BLaER1 (cell line): ENCODE results near the gene RHOT2.

Experiments used
- H3K27ac ChIP-seq: shearing (Covaris generic); formaldehyde crosslinking; 2 replicates; pipeline ENCODE4 v1.8.1; 2022
- H3K27me3 ChIP-seq: shearing (Covaris generic); formaldehyde crosslinking; 2 replicates; pipeline ENCODE4 v1.8.1; 2022
- H3K36me3 ChIP-seq: shearing (Covaris generic); formaldehyde crosslinking; 2 replicates; pipeline ENCODE4 v1.8.1; 2022
- H3K4me1 ChIP-seq: shearing (Covaris generic); formaldehyde crosslinking; 2 replicates; pipeline ENCODE4 v1.8.1; 2022
- H3K4me2 ChIP-seq: shearing (Covaris generic); formaldehyde crosslinking; 2 replicates; pipeline ENCODE4 v1.8.1; 2022
- H3K4me3 ChIP-seq: shearing (Covaris generic); formaldehyde crosslinking; 2 replicates; pipeline ENCODE4 v1.8.1; 2022
- H3K9ac ChIP-seq: shearing (Covaris generic); formaldehyde crosslinking; 2 replicates; pipeline ENCODE4 v1.8.1; 2022
- H3K9me3 ChIP-seq: shearing (Covaris generic); formaldehyde crosslinking; 2 replicates; pipeline ENCODE4 v1.8.1; 2022
- H4K20me1 ChIP-seq: shearing (Covaris generic); formaldehyde crosslinking; 2 replicates; pipeline ENCODE4 v1.8.1; 2022
- Cebpa-rat ChIP-seq: shearing (Covaris generic); IDR thresholded peaks from 2 replicates; pipeline ENCODE4 v1.8.1; 2022

The RHOT2 gene

DNA sequence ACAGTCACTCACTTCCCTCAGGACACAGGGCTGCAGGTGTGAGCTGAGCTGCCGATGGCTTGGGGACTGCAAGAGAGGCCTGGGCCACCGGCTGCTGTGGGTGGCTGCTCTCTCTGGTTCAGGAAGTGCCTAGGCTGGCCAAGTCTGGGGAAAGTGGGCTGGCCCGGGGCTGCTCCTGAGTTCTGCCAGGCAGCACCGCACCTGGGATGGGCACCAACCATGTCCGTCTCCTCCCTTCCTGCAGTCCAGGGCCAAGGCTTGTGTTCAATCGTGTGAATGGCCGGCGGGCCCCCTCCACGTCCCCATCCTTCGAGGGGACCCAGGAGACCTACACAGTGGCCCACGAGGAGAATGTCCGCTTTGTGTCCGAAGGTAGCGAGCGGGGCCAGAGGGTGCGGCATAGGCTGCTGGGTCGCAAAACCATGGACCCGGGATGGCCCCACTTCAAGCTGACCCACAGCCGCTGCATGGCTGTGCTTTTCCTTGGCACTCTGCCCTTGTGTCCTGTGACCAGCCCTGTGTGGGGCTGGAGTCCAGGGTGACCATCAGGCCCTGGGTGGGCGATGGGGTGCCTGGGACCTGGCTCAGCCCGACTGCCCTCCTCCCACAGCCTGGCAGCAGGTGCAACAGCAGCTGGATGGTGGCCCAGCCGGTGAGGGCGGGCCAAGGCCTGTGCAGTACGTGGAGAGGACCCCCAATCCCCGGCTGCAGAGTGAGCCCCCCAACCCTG is 20.6 kb upstream of the RHOT2 start:
- Histone ChIP-seq H3K27me3 (no peaks in the 10 kb centered on the region), H3K4me2 (peak overlapping the region; percentile 91), H3K9ac (0 out of 2 replicates have a peak overlapping the region, but pooled peaks have one; percentile 15), H3K9me3 (no peaks in the 10 kb centered on the region), H4K20me1 (peaks cover 58% of the 10 kb centered on the region), H3K36me3 (peaks cover 27% of the 10 kb centered on the region), H3K4me3 (no peak overlapping the region), H3K27ac (no peak overlapping the region), H3K4me1 (peaks cover 72% of the 10 kb centered on the region)
- no peak for TF ChIP-seq Cebpa-rat

DNA sequence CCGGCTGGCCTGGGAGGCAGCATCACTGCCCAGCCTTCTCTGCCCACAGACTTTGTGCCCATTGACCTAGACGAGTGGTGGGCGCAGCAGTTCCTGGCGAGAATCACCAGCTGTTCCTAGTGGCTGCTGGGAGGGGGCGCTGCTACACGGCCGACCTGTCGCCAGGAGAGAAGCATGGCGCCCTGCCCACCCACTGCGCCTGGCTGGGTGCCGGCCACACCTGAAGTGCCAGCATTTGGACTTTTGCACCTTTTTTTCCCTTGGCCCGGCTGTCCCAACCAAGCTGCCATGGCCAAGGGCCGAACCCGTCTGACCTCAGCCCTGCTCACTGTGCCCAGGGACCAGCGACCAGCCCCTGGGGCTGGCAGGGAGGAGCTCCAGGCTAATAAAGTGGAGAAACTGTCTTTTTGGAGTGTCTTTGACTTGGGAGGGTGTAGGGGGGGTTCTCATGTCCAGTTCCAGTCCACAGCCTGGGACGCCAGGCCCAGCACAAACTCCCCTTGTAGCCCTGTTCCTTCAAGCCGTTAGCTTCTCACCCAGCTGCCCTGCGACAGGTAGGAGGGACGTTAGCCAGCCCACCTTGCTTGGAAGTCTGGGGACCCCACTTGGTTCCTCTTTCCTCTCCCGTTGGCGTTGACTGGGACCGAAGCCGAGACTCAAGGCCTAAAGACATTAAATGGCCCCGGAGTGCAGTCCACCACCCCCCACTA is 19.7 kb upstream of the RHOT2 start:
- H3K9me3 ChIP-seq, result no peaks in the 10 kb centered on the region
- no peaks in the 10 kb centered on the region for H3K27me3 ChIP-seq
- H3K27ac ChIP-seq, result peak overlapping the region; percentile 88
- peak overlapping the region; percentile 86 for H3K4me3 ChIP-seq
- H3K36me3 ChIP-seq, result peaks cover 35% of the 10 kb centered on the region
- TF ChIP-seq Cebpa-rat, result no peak
- H3K4me1 ChIP-seq, result peaks cover 64% of the 10 kb centered on the region
- peak overlapping the region; percentile 91 for H3K4me2 ChIP-seq
- peak overlapping the region; percentile 88 for H3K9ac ChIP-seq
- peaks cover 50% of the 10 kb centered on the region for H4K20me1 ChIP-seq

DNA sequence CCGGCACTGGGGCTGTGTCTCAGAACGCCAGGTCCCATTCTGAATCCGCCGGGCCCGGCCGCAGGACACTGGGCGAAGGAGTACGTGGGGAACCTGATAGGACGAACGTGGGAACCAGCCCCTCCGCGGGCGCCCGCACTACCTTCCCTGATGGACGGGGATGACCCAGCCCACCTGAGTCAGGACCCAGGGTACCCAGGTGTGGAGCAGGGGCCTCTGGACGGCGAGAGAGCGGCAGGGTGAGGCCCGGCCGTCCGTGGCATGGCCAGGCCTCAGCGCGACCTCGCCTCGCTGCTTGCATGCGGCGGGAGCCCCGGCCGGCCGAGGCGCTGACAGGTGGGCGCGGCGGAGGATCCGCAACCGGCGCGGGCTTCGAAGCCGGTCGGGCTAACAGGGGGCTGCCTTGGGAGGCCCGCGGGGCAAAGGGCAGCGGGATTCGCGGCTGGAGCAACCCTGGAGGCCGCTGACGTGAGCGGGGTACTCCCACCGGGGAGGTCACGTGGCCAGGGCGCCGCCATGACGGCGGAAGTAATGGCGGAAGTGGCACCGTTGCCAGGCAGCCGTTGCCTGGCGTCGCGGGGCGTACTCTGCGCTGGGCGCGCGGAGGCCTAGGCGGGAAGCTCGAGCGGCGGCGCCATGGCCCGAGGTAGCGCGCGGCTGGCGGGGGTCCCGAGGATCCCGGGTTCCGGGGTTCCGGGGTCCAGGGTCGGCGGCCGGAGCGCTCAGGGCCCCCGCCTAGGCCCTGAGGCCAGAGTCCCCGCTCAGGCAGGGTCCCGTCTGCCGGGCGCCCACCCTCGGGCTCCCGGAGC is 18.9 kb upstream of the RHOT2 start, which contains the start of gene WDR90:
Gene WDR90 (plus strand): TSS at position 585 of the 809 bp plus-strand sequence. CDS start 52 bp downstream, at position 637.
- peak within 1 kb of the TSS; percentile 88 for H3K9ac ChIP-seq
- peak within 1 kb of the TSS; percentile 91 for H3K4me2 ChIP-seq
- peak within 1 kb of the TSS; percentile 86 for H3K4me3 ChIP-seq
- H4K20me1 ChIP-seq, result peaks cover 43% of the 10 kb centered on the region
- H3K4me1 ChIP-seq, result peaks cover 56% of the 10 kb centered on the region
- H3K9me3 ChIP-seq, result no peaks in the 10 kb centered on the region
- no peak for TF ChIP-seq Cebpa-rat
- H3K27me3 ChIP-seq, result no peaks in the 10 kb centered on the region
- peaks cover 43% of the 10 kb centered on the region for H3K36me3 ChIP-seq
- H3K27ac ChIP-seq, result peak within 1 kb of the TSS; percentile 88

DNA sequence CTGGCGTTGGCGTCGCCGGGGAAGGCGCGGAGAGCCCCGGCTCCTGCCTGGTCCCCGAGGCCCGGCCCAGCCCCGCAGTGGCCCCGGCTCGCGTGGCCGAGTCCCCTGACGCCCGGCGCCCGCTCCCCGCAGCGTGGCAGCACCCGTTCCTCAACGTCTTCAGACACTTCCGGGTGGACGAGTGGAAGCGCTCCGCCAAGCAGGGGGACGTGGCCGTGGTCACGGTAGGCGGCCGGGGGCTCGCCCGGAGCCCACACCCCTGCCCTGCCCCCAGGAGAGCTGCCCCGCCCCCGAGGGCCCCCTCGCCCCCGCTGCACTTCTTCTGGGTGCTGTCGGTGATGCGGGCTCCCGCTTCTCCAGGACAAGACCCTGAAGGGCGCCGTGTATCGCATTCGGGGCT is 18.3 kb upstream of the RHOT2 start:
- no peak for TF ChIP-seq Cebpa-rat
- peak overlapping the region; percentile 86 for H3K4me3 ChIP-seq
- H3K9ac ChIP-seq, result peak overlapping the region; percentile 88
- peaks cover 46% of the 10 kb centered on the region for H3K36me3 ChIP-seq
- peaks cover 36% of the 10 kb centered on the region for H4K20me1 ChIP-seq
- peak overlapping the region; percentile 88 for H3K27ac ChIP-seq
- H3K4me2 ChIP-seq, result peak overlapping the region; percentile 91
- no peaks in the 10 kb centered on the region for H3K9me3 ChIP-seq
- H3K4me1 ChIP-seq, result peaks cover 50% of the 10 kb centered on the region
- H3K27me3 ChIP-seq, result no peaks in the 10 kb centered on the region

DNA sequence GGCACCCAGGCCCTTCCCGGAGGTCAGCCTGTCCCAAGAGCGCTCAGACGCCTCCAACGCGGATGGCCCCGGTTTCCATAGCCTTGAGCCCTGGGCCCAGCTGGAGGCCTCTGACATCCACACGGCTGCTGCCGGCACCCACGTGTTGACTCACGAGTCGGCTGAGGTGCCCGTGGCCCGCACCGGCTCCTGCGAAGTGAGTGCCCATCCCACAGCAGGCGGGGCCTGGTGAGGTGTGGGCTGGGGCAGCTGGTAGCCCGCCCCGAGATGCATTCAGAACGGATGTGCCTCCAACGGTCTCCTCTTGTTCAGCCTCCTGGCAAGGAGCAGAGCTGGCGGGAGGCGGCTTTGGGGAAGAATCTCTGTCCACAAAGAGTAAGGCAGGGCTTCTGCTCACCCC is 16.1 kb upstream of the RHOT2 start:
- Histone ChIP-seq H3K4me1 (peaks cover 31% of the 10 kb centered on the region), H3K4me2 (no peak overlapping the region), H3K36me3 (peaks cover 57% of the 10 kb centered on the region), H3K27me3 (no peaks in the 10 kb centered on the region), H3K4me3 (no peak overlapping the region), H3K9me3 (no peaks in the 10 kb centered on the region), H3K9ac (no peak overlapping the region), H4K20me1 (peaks cover 15% of the 10 kb centered on the region), H3K27ac (no peak overlapping the region)
- TF ChIP-seq Cebpa-rat, result no peak

DNA sequence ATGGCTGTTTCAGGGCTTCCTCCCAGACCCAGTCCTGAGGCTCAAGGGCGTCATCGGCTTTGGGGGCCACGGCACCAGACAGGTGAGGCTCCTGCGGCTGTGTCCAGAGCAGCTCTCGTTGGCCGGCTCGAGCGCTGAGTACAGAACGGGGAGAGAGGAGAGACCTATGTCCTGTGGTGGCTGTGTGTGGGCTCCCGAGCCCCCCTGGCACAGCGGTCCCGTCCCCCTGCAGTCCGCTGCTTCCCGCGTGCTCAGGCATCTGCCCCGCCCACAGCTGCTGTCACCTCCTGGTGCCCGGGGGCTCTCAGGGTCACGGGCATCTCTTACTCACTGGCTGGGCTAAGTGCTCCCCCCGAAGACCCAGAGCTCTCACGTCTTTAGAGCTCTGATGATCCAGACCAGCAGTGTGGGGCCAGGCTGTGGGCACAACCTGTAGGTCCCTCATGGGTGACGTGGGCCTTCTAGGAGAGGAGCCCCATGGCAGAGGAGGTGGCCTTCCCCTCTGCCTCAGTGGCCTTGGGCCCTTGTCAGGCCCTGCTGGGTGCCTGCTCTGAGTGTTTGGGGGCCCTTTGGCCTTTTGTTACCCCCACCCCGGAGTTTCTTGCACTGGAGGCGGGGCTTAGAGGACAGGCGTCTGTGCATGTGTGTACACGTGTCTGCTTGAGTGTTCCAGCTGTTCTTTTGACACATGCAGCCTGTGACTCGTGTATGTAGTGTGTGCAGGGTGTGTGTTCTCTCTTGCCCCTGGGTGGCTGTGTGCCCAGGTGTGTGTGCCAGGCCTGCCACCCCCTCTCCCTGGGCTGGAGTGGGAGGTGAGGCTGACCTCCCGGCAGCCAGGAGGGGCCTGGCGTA is 15.3 kb upstream of the RHOT2 start:
- H3K27ac ChIP-seq, result no peak overlapping the region
- H4K20me1 ChIP-seq, result peaks cover 6% of the 10 kb centered on the region; the same call in 1 of the 2 replicates
- 0 out of 2 replicates have a peak overlapping the region, but pooled peaks have one; percentile 15 for H3K9ac ChIP-seq
- H3K9me3 ChIP-seq, result no peaks in the 10 kb centered on the region
- no peak overlapping the region for H3K4me3 ChIP-seq
- H3K4me2 ChIP-seq, result no peak overlapping the region
- H3K4me1 ChIP-seq, result peaks cover 23% of the 10 kb centered on the region
- no peak for TF ChIP-seq Cebpa-rat
- H3K27me3 ChIP-seq, result no peaks in the 10 kb centered on the region
- peaks cover 58% of the 10 kb centered on the region for H3K36me3 ChIP-seq

DNA sequence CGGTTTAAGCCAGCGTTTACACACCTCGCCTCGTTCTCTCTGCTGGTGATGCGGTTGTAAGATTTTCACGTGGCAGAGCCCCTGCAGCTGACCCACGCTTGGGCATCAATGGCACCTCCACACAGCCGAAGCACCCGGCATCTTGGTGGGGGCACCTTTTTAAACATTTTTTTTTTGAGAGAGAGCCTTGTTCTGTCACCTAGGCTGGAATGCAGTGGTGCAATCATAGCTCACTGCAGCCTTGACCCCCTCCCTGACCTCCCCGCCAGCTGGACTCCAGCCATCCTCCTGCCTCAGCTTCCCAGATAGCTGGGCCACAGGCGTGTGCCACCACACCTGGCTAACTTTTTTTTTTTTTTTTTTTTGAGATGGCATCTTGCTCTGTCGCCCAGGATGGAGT is 13.9 kb upstream of the RHOT2 start:
- H3K36me3 ChIP-seq, result peaks cover 71% of the 10 kb centered on the region
- peaks cover 11% of the 10 kb centered on the region for H3K4me1 ChIP-seq
- no peak for TF ChIP-seq Cebpa-rat
- H3K9me3 ChIP-seq, result no peaks in the 10 kb centered on the region
- H3K9ac ChIP-seq, result no peak overlapping the region
- no peak overlapping the region for H3K4me2 ChIP-seq
- no peaks in the 10 kb centered on the region for H3K27me3 ChIP-seq
- H3K27ac ChIP-seq, result no peak overlapping the region
- H4K20me1 ChIP-seq, result no peaks in the 10 kb centered on the region
- no peak overlapping the region for H3K4me3 ChIP-seq

DNA sequence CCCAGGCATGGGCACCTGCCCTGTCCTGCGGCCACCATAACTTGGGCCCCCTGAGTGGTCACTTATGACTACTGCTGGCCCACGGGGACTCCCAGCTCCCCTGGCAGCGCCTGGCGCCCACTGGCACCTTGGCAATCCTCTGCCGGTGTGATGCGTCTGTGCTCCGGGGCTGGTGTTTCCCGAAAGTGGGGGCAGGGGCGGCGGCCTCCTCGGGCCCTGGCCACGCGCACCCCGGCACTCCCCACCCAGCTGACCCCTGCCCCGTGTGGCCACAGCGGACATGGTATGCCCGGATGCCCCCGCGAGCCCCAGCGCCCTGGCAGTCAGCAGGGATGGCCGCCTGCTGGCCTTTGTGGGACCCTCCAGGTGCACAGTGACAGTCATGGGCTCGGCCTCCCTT is 10.4 kb upstream of the RHOT2 start:
- H3K4me2 ChIP-seq, result no peak overlapping the region
- no peak overlapping the region for H3K4me3 ChIP-seq
- no peaks in the 10 kb centered on the region for H3K27me3 ChIP-seq
- no peak overlapping the region for H3K27ac ChIP-seq
- peaks cover 74% of the 10 kb centered on the region for H3K36me3 ChIP-seq
- H3K4me1 ChIP-seq, result peaks cover 19% of the 10 kb centered on the region
- no peaks in the 10 kb centered on the region for H3K9me3 ChIP-seq
- H4K20me1 ChIP-seq, result no peaks in the 10 kb centered on the region
- no peak overlapping the region for H3K9ac ChIP-seq
- TF ChIP-seq Cebpa-rat, result no peak
